HG03175 (cell line): ENCODE measurements around the gene SLMAP.

Experiments used
- ATAC-seq: cut with Tn5 transposase; IDR thresholded peaks from one replicate; pipeline ENCODE4 v1.9.1; 2021; ENCODE audit warnings: mild to moderate bottlenecking, moderate library complexity; ENCODE audit not compliant: unreplicated experiment

Gene SLMAP, protein sequence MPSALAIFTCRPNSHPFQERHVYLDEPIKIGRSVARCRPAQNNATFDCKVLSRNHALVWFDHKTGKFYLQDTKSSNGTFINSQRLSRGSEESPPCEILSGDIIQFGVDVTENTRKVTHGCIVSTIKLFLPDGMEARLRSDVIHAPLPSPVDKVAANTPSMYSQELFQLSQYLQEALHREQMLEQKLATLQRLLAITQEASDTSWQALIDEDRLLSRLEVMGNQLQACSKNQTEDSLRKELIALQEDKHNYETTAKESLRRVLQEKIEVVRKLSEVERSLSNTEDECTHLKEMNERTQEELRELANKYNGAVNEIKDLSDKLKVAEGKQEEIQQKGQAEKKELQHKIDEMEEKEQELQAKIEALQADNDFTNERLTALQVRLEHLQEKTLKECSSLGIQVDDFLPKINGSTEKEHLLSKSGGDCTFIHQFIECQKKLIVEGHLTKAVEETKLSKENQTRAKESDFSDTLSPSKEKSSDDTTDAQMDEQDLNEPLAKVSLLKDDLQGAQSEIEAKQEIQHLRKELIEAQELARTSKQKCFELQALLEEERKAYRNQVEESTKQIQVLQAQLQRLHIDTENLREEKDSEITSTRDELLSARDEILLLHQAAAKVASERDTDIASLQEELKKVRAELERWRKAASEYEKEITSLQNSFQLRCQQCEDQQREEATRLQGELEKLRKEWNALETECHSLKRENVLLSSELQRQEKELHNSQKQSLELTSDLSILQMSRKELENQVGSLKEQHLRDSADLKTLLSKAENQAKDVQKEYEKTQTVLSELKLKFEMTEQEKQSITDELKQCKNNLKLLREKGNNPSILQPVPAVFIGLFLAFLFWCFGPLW

GRCh38 chr3:57755741-57756527 lies at the start of gene SLMAP:
Gene SLMAP (plus strand): TSS chr3:57756309. CDS start chr3:57757652, 1,343 bp downstream.
- peak; percentile 92 for ATAC-seq

DNA sequence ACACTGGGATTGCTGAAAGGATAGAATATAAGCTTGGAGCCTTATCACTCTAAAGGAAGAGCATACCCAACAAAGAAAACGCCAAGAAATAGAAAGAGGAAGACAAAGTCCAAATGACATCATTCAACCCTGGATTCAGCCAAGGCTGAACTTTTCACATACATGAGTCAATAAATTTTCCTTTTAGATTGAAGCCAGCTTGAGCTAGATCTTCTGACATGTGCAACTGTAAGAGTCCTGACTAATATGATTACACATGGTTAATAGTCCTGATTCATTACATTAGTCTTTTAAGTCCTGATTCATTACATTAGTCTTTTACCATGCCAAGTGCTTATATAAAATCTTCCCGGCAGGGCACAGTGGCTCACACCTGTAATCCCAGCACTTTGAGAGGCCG lies 49.6 kb upstream of the SLMAP start:
- no peak for ATAC-seq

- ATAC-seq, result no peak
Measured at GRCh38 chr3:57709031-57709430, 47.1 kb upstream of the SLMAP start.

DNA sequence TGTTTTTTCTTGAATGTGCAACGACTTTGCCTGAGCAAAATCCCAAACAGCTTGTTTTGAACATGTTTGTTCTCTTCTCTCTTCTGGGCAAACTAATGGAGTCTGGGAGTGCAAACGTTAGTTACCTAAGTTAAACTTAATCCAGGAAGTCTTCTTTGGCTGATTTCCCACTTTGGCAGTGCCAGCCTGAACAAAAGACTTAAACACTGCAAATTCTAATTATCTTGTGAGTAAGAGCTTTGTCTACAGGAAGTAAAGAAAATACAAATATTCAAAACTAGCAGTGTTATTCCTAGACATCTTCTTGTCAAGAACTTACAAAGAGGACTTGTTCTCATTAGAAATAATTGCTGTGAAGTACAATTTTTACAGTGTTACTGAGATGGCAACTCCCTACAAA lies 46.5 kb upstream of the SLMAP start:
- no peak for ATAC-seq

GRCh38 chr3:57715686-57716085 lies 40.4 kb upstream of the SLMAP start:
- ATAC-seq, result no peak

- ATAC-seq, result no peak
Measured at GRCh38 chr3:57717205-57717868, 38.8 kb upstream of the SLMAP start.

DNA sequence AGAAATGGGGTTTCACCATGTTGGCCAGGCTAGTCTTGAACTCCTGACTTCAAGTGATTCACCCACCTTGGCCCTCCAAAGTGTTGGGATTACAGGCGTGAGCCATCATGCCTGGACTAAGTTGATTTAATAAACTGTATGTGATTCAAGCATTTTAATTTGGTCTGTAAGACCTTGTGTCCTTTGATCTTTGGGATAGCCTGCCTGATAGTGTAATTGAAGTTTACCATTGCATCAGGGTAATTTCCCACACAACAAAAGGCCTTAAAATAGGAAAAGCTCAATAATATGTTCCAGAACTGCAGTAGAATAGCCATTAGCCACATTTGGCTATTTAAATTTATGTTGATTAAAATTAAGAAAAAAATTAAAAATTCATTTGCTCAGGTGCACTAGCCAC lies 38.0 kb upstream of the SLMAP start:
- no peak for ATAC-seq

GRCh38 chr3:57726397-57726796 lies 29.7 kb upstream of the SLMAP start:
- no peak for ATAC-seq

DNA sequence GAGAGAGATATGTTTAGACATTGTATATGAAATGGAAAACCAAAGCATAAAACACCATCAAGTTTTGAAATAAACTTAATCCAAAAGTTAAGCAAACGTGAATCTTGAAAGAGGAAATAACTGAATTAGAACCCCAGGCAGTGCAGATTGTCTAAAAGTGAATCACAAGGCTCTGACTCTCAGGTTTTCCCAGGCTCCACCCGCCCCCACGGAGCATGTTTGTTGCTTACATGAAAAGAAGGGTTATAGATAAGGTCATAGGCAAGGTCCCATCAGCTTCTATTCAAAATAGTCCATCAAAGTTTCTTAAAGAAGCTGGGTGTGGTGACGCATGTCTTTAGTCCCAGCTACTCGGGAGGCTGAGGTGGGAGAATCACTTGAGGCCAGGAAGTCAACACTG lies 29.0 kb upstream of the SLMAP start:
- ATAC-seq, result no peak

DNA sequence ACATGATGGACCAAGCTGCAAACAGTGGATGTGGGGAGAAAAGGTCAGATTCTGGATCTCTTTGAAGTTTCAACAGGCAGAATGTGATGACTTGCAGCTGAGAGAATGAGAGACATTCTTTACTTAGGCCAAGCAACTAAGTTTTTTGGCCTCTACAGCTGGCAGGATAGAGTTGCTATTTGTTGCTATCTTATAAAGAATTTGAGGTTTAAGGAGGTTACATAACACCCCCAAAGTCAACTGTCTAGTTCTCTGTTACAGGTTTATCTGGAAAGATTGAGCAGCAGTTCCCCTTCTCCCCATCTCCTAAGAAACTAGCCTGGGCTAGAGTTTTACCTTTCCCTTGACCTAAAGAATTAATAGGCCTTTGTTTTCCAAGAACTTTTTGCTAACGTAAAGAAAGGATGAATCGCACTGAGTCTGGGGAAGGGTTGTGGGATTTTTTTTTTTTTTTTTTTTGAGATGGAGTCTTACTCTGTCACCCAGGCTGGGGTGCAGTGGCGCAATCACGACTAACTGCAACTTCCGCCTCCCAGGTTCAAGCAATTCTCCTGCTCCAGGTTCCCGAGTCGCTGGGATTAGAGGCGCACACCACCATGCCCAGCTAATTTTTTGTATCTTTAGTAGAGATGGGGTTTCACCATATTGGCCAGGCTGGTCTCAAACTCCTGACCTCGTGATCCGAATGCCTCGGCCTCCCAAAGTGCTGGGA lies 26.6 kb upstream of the SLMAP start:
- ATAC-seq, result no peak

GRCh38 chr3:57730682-57731081 lies 25.4 kb upstream of the SLMAP start:
- no peak for ATAC-seq

- no peak for ATAC-seq
Measured at GRCh38 chr3:57731311-57731710, 24.8 kb upstream of the SLMAP start.

GRCh38 chr3:57733790-57734189 lies 22.3 kb upstream of the SLMAP start:
- no peak for ATAC-seq

DNA sequence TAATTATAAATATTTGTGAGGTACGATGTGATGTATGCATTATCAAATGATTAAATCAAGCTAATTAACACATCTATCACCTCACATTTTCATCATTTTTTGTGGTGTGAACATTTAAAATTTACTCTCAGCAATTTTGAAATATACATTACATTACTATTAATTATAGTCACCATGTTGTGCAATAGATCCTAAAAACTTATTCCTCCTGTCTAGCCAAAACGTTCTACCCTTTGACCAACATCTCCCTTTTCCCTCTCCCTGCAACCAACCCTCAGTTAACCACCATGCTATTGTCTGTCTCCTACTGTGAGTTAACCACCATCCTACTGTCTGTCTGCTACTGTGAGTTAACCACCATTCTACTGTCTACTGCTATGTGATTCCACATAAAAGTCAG lies 20.7 kb upstream of the SLMAP start:
- no peak for ATAC-seq

DNA sequence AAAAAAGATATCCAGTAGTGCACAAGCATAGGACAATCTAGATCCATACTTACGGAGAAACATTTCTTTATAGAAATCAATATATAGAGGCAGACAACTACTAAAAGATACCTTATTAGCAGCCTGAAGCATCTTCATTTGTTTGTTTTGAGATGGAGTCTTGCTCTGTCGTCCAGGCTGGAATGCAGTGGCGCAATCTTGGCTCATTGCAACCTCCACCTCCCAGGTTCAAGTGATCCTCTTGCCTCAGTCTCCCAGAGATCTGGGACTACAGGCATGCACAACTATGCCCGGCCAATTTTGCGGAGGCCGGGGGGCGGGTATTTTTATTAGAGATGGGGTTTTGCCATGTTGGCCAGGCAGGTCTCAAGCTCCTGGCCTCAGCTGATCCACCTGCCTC lies 18.3 kb upstream of the SLMAP start:
- no peak for ATAC-seq

- ATAC-seq, result no peak
Measured at GRCh38 chr3:57738391-57738790, 17.7 kb upstream of the SLMAP start.

GRCh38 chr3:57740027-57740426 lies 16.1 kb upstream of the SLMAP start:
- no peak for ATAC-seq

DNA sequence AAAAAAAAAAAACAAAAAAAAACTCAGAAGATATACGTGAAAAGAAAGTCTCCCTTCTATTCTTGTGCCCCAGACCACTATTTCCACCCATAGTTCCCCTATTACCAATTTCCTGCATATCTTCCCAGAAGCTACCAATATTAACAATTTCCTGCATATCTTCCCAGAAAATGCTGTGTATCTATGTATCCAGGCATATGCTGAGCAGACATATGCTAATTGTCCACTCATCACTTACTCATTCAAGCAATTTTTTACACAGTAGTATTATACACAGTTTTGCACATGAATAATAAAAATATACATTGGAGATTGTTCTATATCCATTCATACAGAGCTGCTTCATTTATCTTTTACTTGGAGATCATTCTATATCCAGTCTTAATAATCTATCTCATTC lies 12.6 kb upstream of the SLMAP start:
- no peak for ATAC-seq

DNA sequence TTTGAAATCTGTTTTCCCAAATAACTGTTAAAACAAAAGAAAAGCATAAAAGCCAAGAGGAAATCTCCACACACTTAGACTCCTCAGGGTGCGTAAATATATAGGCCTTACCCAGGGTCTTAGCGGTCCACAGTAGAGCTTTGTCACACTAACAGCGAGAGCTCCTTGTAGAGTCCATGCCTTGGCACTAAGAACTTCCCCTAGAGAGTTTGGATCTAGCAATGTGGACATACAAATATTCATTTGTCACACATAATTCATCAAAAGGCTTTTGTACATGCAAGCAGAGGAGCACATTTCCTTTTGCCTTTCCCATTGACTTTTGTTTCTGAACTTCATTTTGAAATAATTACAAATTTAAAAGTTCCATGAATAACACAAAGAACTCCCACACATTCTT lies 11.0 kb upstream of the SLMAP start:
- ATAC-seq, result no peak
